ENCODE results near the gene RPA4. TPM values are rescaled to one million over a fixed set of nuclear protein-coding genes. Genes with fewer than 3 reads are reported as not detected.

Gene RPA4
- total and polyA plus RNA-seq, 10 of the 15 experiments (the other 5 are each of a cell fraction or from before 2014, with no cell fraction given) = 0.20 to 1.3 (median 0.43) TPM

DNA sequence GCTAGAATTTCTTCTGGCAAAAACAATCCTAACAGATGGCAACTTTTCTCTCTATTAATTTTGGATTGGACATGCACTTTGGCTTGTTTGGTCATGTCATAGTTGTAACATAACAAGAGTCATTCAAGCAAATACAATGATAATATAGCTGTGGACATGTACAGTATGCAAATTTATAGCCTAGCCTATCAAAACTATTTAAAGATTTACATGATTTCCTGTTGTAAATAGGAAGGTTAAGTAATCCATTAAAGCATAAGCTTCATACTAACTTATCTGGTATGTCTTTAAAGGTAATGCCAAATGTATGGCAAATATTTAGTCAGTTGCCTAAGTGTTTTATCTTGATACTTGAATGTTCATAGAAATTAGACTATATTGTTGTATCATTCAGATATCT, 45.3 kb downstream of the RPA4 start (continued):
- TF ChIP-seq, protein P1, sequence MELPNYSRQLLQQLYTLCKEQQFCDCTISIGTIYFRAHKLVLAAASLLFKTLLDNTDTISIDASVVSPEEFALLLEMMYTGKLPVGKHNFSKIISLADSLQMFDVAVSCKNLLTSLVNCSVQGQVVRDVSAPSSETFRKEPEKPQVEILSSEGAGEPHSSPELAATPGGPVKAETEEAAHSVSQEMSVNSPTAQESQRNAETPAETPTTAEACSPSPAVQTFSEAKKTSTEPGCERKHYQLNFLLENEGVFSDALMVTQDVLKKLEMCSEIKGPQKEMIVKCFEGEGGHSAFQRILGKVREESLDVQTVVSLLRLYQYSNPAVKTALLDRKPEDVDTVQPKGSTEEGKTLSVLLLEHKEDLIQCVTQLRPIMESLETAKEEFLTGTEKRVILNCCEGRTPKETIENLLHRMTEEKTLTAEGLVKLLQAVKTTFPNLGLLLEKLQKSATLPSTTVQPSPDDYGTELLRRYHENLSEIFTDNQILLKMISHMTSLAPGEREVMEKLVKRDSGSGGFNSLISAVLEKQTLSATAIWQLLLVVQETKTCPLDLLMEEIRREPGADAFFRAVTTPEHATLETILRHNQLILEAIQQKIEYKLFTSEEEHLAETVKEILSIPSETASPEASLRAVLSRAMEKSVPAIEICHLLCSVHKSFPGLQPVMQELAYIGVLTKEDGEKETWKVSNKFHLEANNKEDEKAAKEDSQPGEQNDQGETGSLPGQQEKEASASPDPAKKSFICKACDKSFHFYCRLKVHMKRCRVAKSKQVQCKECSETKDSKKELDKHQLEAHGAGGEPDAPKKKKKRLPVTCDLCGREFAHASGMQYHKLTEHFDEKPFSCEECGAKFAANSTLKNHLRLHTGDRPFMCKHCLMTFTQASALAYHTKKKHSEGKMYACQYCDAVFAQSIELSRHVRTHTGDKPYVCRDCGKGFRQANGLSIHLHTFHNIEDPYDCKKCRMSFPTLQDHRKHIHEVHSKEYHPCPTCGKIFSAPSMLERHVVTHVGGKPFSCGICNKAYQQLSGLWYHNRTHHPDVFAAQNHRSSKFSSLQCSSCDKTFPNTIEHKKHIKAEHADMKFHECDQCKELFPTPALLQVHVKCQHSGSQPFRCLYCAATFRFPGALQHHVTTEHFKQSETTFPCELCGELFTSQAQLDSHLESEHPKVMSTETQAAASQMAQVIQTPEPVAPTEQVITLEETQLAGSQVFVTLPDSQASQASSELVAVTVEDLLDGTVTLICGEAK (IDR thresholded peaks at IDR 0.05; ENCODE audit: borderline replicate concordance) = no peak
- TF ChIP-seq RAD51 (IDR thresholded peaks at IDR 0.05) (no peak), ATF7 (IDR thresholded peaks at IDR 0.05; ENCODE audit: low read depth) (no peak), SREBF1 (IDR thresholded peaks at IDR 0.05; ENCODE audit: low read length) (no peak)
- TF ChIP-seq, protein P2, sequence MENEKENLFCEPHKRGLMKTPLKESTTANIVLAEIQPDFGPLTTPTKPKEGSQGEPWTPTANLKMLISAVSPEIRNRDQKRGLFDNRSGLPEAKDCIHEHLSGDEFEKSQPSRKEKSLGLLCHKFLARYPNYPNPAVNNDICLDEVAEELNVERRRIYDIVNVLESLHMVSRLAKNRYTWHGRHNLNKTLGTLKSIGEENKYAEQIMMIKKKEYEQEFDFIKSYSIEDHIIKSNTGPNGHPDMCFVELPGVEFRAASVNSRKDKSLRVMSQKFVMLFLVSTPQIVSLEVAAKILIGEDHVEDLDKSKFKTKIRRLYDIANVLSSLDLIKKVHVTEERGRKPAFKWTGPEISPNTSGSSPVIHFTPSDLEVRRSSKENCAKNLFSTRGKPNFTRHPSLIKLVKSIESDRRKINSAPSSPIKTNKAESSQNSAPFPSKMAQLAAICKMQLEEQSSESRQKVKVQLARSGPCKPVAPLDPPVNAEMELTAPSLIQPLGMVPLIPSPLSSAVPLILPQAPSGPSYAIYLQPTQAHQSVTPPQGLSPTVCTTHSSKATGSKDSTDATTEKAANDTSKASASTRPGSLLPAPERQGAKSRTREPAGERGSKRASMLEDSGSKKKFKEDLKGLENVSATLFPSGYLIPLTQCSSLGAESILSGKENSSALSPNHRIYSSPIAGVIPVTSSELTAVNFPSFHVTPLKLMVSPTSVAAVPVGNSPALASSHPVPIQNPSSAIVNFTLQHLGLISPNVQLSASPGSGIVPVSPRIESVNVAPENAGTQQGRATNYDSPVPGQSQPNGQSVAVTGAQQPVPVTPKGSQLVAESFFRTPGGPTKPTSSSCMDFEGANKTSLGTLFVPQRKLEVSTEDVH (IDR thresholded peaks at IDR 0.05; ENCODE audit: low read depth, partially characterized antibody) = no peak

Other genes with a start within 250 kb of the RPA4 start
- gene DIAPH2, start 199.1 kb upstream of the RPA4 start, total RNA-seq (2014; rRNA removed) = 11.2 and 12.8 TPM in 2 replicates
- 16.6 and 18.3 TPM in 2 replicates for gene DIAPH2, start 199.1 kb upstream of the RPA4 start, total RNA-seq (2014; rRNA removed; fragmentation: Illumina TruSeq; extraction: Trizol)
- 10.3 and 10.8 TPM in 2 replicates for gene DIAPH2, start 199.1 kb upstream of the RPA4 start, total RNA-seq (2021)
- 5.5 and 8.1 TPM in 2 replicates for gene DIAPH2, start 199.1 kb upstream of the RPA4 start, polyA plus RNA-seq (2011; rRNA removed)
- 8.1 and 11.2 TPM in 2 replicates for gene DIAPH2, start 199.1 kb upstream of the RPA4 start, polyA plus RNA-seq (2014; fragmentation: Illumina TruSeq; extraction: Trizol)
- 1 to 10 TPM; 2.2 to 2.5 TPM for gene DIAPH2, start 199.1 kb upstream of the RPA4 start, polyA plus RNA-seq (2014; fragmentation: Nextera tagmentation; extraction: Ambion mirVana)
- gene DIAPH2, start 199.1 kb upstream of the RPA4 start, polyA plus RNA-seq (2014; rRNA removed) = 4.0 and 4.4 TPM in 2 replicates
- gene DIAPH2, start 199.1 kb upstream of the RPA4 start, polyA plus RNA-seq (2016; fragmentation: Nextera tagmentation; extraction: Ambion mirVana) = 10 to 100 TPM in 1 of 2 experiments, 1 to 10 TPM in 1; 9.4 to 10.4 TPM